IPS-15b (cell line): ENCODE results near the gene MPP2.

Experiments
- H3K27me3 ChIP-seq: one replicate; pipeline ENCODE4 v1.6.1; 2013; ENCODE audit warnings: low read length; ENCODE audit not compliant: control insufficient read depth, insufficient read depth
- H3K36me3 ChIP-seq: one replicate; pipeline ENCODE4 v1.6.1; 2013; ENCODE audit warnings: low read length; ENCODE audit not compliant: control insufficient read depth, insufficient read depth
- H3K4me1 ChIP-seq: one replicate; pipeline ENCODE4 v1.6.1; 2013; ENCODE audit warnings: mild to moderate bottlenecking, low read length; ENCODE audit not compliant: control insufficient read depth, insufficient read depth
- H3K4me3 ChIP-seq: one replicate; pipeline ENCODE4 v1.5.1; 2013; ENCODE audit warnings: low read depth, low read length
- H3K9ac ChIP-seq: one replicate; pipeline ENCODE4 v1.6.1; 2013; ENCODE audit warnings: low read depth, mild to moderate bottlenecking, low read length
- H3K9me3 ChIP-seq: one replicate; pipeline ENCODE4 v1.6.1; 2013; ENCODE audit warnings: mild to moderate bottlenecking, low read length; ENCODE audit not compliant: control insufficient read depth, insufficient read depth

The MPP2 gene

DNA sequence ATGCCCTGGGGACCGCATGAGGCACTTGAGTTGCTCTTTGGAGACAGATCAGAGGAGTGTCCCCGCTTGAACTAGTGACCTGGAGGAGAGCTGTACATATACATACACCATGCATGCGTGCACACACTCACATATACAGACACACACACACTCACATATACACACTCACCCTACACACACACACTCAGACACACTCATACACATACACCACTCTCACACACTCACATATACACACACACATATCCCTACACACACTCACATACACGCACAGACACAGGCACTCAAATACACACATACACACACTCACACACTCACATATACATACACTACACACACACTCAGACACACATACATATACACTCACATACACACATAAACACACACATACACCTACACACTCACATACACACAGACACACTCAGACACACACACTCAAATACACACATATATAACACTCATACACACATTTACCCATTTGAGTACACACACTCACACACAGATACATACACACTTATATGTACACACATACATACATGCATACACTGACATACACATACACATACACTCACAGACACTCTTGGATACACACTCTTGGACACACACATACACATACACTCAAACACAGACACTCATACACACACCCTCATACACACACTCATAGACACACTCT is 5.4 kb upstream of the MPP2 start:
- Histone ChIP-seq H3K4me3 (no peak overlapping the region), H3K9me3 (no peaks in the 10 kb centered on the region), H3K36me3 (no peaks in the 10 kb centered on the region), H3K27me3 (peaks cover 35% of the 10 kb centered on the region), H3K4me1 (peaks cover 12% of the 10 kb centered on the region), H3K9ac (no peak overlapping the region)

DNA sequence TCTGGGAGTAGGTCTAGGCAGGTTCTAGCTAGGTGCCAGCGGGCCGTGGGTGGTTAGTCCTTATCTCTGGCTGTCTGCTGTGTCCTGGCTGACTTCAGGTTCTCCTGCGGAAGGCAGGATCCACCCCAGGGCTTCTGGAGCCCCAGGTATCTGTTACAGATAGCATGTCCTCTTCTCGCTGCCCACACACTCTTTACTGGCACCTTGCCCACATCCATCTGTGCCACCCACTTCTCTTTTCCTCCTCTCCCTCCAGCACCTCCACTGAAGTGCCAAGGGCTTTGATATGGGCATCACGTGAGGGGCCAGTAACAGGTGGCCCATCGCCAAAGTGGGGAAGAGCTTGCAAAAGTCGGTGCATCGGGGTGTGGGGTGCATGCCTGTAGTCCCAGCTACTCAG is 4.6 kb upstream of the MPP2 start:
- Histone ChIP-seq H3K36me3 (no peaks in the 10 kb centered on the region), H3K4me1 (peaks cover 9% of the 10 kb centered on the region), H3K9me3 (no peaks in the 10 kb centered on the region), H3K27me3 (peaks cover 34% of the 10 kb centered on the region), H3K4me3 (no peak overlapping the region), H3K9ac (no peak overlapping the region)

DNA sequence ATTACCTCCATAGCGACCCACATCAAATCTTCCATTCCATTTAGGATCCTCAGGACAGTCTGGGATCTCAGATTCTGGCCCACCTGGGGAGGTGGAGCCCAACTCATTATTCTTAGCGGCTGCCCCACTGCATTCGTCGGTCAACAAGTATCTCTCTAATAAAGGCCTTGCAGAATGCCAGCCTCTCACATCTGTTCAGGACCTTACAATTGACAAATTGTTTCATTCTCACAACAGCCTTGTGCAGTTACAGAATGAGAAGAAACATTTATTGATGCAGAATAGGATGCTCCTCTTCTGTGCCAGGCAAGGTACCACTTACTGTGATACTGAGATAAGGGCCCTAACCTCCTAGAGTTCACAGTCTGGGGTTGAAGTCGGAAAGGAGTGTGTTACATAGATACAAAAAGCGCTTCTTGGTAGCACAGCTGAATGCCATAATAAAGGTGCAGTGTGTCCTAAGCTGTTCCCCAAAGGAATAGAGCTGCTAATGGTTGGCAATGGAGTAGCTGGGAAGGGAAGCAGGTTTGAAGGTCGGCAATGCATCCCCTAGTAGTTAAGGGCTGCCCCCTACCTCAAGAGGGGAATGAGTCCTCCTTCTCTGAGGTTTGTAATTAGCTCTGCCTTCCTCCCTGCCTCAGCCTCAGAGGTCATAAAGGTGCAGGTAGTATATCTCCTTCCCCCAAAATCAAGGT is 2.3 kb upstream of the MPP2 start:
- Histone ChIP-seq H3K9me3 (no peaks in the 10 kb centered on the region), H3K27me3 (peaks cover 40% of the 10 kb centered on the region), H3K4me1 (peaks cover 10% of the 10 kb centered on the region)

DNA sequence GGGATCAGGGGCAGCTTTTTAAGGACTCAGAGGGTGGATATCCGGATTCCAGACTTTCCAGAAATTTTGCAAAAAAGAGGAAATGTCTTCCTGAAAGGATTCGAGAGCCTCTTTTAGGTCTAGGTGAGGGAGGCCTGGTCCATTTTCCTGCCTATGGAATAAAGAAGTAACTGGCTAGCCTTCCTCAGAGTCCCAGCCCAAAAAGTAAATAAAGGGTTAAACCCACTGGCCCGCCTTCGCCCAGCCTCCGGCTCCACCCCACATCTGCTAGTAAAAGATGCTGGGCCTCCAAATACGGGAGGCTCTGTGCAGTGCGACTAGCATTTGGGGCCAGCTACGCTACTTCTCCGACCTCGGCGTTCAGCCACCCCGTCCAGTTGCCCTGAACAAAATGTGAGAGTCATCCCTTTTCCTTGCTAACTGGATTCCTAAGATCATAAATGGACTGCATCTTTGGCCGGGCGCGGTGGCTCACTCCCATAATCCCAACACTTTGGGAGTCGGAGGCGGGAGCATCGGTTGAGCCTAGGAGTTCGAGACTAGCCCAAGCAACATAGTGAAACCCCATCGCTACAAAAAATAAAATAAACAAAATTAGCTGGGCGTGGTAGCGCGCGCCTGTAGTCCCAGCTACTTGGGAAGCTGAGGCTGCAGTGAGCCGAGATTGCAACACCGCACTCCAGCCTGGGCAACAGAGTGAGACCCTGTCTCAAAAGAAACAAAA is 824 bp upstream of the MPP2 start:
- Histone ChIP-seq H3K4me1 (peaks cover 13% of the 10 kb centered on the region), H3K9ac (peak overlapping the region; percentile 79), H3K4me3 (peak overlapping the region; percentile 85), H3K27me3 (peaks cover 52% of the 10 kb centered on the region), H3K36me3 (no peaks in the 10 kb centered on the region), H3K9me3 (no peaks in the 10 kb centered on the region)

More for the DNA sequence above, 2.3 kb upstream of the MPP2 start:
- no peak overlapping the region for H3K9ac ChIP-seq
- no peak overlapping the region for H3K4me3 ChIP-seq
- H3K36me3 ChIP-seq = no peaks in the 10 kb centered on the region

DNA sequence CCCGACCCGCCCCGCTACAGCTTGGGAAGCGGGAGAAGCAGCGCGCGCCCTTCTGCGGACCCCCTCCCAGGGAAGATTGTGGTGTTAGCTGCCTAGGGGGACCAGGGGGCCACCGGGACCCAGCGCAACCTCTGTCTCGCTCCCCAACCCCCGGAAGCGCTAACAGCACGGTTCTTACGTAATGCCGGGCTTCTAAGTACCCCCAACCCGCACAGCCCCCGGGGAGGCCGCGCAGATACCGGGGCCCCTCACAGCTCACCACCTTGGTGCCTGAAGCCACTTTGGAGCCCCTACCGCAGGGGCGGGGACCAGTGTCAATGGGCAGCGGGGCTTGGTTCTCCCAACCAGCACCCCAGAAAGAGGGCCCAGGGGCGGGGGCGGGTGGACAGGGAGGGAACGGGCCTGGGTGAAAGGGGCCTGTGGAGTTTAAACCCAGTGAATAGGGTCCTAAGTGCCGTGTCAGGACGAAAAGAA is 348 bp downstream of the MPP2 start:
- no peaks in the 10 kb centered on the region for H3K9me3 ChIP-seq
- H3K27me3 ChIP-seq = peaks cover 48% of the 10 kb centered on the region
- peaks cover 13% of the 10 kb centered on the region for H3K4me1 ChIP-seq
- no peaks in the 10 kb centered on the region for H3K36me3 ChIP-seq
- H3K9ac ChIP-seq = no peak overlapping the region
- peak overlapping the region; percentile 85 for H3K4me3 ChIP-seq

DNA sequence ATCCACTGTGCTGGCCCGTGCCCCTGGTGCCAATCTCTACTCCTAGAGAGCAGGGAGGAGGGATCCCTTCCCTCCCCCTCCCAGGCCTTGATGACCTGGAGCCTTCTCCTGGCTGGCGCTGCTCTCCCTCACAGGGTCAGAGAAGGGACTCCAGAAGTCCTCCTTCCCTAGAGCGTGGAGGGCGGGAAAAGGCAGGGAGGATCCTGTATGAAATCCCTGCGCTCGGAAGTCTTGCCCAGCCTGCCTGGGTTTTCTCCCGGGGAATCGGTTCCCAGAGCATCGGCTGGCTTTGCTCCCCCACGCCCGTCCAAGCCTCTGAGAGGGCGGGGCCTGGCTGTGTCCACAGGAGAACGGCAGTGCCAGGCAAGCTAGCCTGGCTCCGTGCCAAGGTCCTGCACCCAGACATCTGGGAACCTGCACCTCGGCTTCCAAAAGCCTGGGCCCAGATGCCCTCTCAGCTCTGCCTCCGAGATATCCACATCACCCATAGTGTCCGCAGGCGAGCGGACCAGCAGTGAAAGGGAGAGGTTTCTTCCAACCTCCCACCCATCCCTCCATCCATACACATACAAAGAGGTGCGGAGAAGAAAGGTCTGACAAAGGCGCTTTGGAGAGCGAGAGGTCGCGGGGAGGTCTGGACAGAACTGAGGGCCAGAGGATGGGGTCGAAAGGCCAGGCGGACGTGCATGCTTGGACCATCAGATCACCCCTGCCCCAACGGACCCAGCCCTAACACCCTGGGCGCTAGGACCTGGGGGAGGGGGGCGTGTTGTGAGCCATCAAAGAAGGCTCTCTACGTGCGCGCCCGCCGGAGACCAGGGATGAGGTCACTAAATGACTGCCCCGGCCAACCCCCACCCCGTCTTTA is 1.1 kb downstream of the MPP2 start:
- Histone ChIP-seq H3K4me1 (peaks cover 18% of the 10 kb centered on the region), H3K4me3 (peak overlapping the region; percentile 85), H3K9me3 (no peaks in the 10 kb centered on the region), H3K36me3 (no peaks in the 10 kb centered on the region), H3K27me3 (peaks cover 56% of the 10 kb centered on the region), H3K9ac (no peak overlapping the region)

DNA sequence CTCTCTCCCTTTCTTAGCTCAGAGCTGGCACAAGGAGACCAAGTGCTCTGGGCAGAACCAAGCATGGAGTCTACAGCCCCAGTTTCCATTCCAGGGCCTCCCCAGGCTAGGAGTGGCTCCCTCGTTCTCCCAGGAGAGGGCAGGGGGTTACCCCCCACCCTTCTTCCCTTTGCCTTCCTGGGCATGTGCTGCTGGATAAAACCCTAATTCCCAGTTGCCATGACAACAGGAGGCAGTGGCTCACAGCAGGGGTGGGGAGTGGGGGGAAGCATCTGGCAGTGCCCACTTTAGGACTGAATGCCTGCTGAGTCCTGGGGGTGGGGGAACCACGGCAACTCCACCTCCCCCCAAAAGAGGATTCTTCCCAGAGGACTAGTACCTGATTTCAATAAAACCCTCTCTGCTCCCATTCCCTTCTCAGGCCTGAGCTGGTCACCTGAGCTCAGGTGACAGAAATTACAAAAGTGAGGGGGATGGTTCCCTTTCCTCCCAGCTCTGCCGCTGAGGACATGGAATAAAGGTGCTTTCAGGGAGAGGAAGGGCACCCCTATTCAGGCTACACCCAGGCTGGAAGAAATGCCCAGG is 1.8 kb downstream of the MPP2 start:
- H3K4me1 ChIP-seq = peaks cover 21% of the 10 kb centered on the region
- H3K36me3 ChIP-seq = no peaks in the 10 kb centered on the region
- no peak overlapping the region for H3K9ac ChIP-seq
- no peaks in the 10 kb centered on the region for H3K9me3 ChIP-seq
- peak overlapping the region; percentile 85 for H3K4me3 ChIP-seq
- peaks cover 59% of the 10 kb centered on the region for H3K27me3 ChIP-seq

DNA sequence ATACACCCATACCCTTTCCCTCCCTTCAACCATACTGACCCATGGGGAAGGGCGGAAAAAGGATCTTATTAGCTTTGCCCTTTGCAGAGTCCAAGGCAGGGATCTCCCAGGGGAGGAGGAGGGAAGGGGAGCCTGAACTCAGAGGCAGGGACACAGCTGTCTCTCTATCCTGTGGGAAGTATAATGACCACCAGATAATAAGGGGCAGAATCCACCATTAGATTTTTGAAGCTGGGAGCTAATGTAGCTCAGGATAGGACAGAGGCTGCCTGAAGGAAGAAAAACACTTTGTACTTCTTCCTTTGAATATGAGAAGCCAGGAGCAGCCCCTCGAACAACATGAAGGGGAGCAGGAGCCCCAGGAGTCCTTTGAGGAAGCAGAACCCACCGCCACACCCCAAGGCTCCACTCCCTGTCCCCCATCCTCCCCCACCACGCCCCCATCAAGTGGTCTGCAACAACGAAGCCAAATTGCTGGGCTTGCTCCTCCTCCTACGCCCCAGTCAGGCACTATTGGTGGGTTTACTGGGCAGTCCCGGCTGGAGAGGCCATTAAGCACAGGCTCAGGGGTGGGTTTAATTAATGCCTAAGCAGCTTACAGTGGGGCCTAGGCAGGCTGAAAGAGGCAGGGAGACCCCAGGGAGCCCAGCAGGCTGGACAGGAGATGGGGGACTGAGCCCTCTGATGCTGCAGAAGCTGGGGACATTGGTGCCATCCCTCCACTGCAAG is 5.3 kb downstream of the MPP2 start:
- Histone ChIP-seq H3K9ac (no peak overlapping the region), H3K4me3 (no peak overlapping the region), H3K9me3 (no peaks in the 10 kb centered on the region), H3K4me1 (peaks cover 24% of the 10 kb centered on the region), H3K36me3 (peaks cover 3% of the 10 kb centered on the region), H3K27me3 (peaks cover 41% of the 10 kb centered on the region)

DNA sequence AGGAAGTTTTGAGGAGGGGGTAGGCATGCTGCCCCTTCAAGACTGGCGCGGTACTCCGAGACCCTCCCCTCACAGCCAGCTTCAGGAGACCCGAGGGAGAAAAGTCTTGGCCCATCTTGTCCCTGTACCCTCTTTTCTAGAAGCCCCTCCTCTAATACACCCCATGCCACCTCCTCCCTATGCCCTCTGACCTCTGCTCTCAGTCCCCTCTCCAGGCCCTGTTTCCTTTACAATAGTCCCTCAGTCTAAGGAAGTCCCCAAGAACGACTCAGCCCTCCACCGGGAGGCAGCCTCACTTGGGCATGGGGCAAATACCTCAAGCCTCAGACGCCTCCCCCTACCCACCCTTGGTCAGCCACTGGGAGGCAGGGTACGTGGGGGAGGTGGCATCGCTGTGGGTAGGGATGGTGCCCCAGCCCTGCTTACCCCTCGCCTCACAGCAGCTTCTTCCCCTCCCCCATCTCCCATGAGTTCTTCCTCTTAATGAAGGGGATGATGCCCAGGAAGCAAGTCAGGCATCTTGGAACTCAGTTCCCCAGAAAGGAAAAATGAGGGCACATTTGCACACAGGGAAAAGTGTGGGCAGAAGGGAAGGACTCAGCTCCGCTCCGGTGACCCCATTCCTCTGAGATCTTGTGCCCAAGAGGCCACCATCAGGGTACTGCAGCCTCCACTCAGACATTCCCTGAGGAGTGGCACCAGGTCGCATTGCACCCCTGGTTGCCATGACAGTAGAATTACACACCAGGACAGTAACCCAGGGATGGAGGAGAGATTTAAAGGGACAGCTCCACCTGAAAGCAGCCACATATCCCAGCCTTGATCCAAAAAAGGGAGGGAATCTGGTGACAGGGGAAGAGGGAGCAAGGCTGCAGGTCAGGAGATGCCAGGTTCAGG is 6.2 kb downstream of the MPP2 start:
- Histone ChIP-seq H3K9me3 (no peaks in the 10 kb centered on the region), H3K27me3 (peaks cover 37% of the 10 kb centered on the region), H3K9ac (no peak overlapping the region), H3K4me3 (peak overlapping the region; percentile 66), H3K36me3 (peaks cover 3% of the 10 kb centered on the region), H3K4me1 (peaks cover 24% of the 10 kb centered on the region)
